Neural cell (in vitro differentiated cells): ENCODE data around the gene ARHGAP27. TPM values are rescaled to one million over a fixed set of nuclear protein-coding genes. Genes with fewer than 3 reads are reported as not detected.

Experiments used
- H2AFZ ChIP-seq: fragments of 200-600, 300-800 bp; sonication (generic), shearing (Covaris generic); 2 replicates; pipeline ENCODE4 v1.6.0; 2014; ENCODE audit warnings: low read depth, mild to moderate bottlenecking, antibody characterized with exemption, low read length, moderate library complexity
- H3F3A ChIP-seq: fragments of 200-600 bp; shearing (Covaris generic); 2 replicates; pipeline ENCODE4 v1.6.1; 2016; ENCODE audit warnings: mild to moderate bottlenecking, moderate library complexity, mixed read lengths, antibody characterized with exemption, low read length; ENCODE audit not compliant: insufficient read depth, poor library complexity, severe bottlenecking
- H3K27ac ChIP-seq: fragments of 200-600, 300-800 bp; sonication (generic), shearing (Covaris generic); 2 replicates; pipeline ENCODE4 v1.5.1; 2014; ENCODE audit warnings: mild to moderate bottlenecking, low read length, moderate library complexity
- H3K27me3 ChIP-seq: fragments of 300-800, 200-600 bp; sonication (generic), shearing (Covaris generic); 2 replicates; pipeline ENCODE4 v1.6.0; 2014; ENCODE audit warnings: mild to moderate bottlenecking, low read depth, low read length, moderate library complexity; ENCODE audit not compliant: insufficient read depth
- H3K36me3 ChIP-seq: fragments of 300-800, 200-600 bp; sonication (generic), shearing (Covaris generic); 2 replicates; pipeline ENCODE4 v1.5.1; 2014; ENCODE audit warnings: mild to moderate bottlenecking, antibody characterized with exemption, low read length, moderate library complexity; ENCODE audit not compliant: insufficient read depth
- H3K4me2 ChIP-seq: fragments of 300-800, 200-600 bp; sonication (generic), shearing (Covaris generic); 2 replicates; pipeline ENCODE4 v1.6.0; 2014; ENCODE audit warnings: mild to moderate bottlenecking, low read length
- H3K4me3 ChIP-seq: fragments of 300-800, 200-600 bp; sonication (generic), shearing (Covaris generic); 2 replicates; pipeline ENCODE4 v1.5.1; 2014; ENCODE audit warnings: mild to moderate bottlenecking, low read length, moderate library complexity
- H3K79me2 ChIP-seq: fragments of 200-600 bp; shearing (Covaris generic); replicated peaks from 2 replicates; pipeline ENCODE4 v1.6.0; 2014; ENCODE audit warnings: mild to moderate bottlenecking, low read length, moderate library complexity; ENCODE audit not compliant: insufficient read depth
- H3K9ac ChIP-seq: fragments of 300-800, 200-600 bp; sonication (generic), shearing (Covaris generic); 2 replicates; pipeline ENCODE4 v1.6.1; 2016; ENCODE audit warnings: mild to moderate bottlenecking, low read length, mixed read lengths
- H3K9me2 ChIP-seq: fragments of 200-600 bp; shearing (Covaris generic); 2 replicates; pipeline ENCODE4 v1.6.1; 2016; ENCODE audit warnings: mild to moderate bottlenecking, low read length, mixed read lengths; ENCODE audit not compliant: insufficient read depth
- H3K9me3 ChIP-seq: fragments of 200-600, 300-800 bp; sonication (generic), shearing (Covaris generic); 2 replicates; pipeline ENCODE4 v1.6.1; 2016; ENCODE audit warnings: mild to moderate bottlenecking, mixed run types, low read length, moderate library complexity, mixed read lengths
- H4K20me1 ChIP-seq: fragments of 200-600 bp; shearing (Covaris generic); 2 replicates; pipeline ENCODE4 v1.6.1; 2016; ENCODE audit warnings: mild to moderate bottlenecking, mixed run types; ENCODE audit not compliant: insufficient read depth
- CTCF ChIP-seq: fragments of 450-650 bp; IDR thresholded peaks from 2 replicates; pipeline ENCODE4 v1.5.1; 2014; ENCODE audit warnings: antibody characterized with exemption, mild to moderate bottlenecking, moderate library complexity; ENCODE audit not compliant: poor library complexity, severe bottlenecking
- EP300 ChIP-seq: fragments of 450-650 bp; conservative IDR thresholded peaks from 2 replicates; pipeline ENCODE4 v1.6.1; 2014; ENCODE audit warnings: antibody characterized with exemption, mild to moderate bottlenecking, moderate library complexity; ENCODE audit not compliant: poor library complexity, severe bottlenecking
- EZH2 ChIP-seq: fragments of 200-600, 300-800 bp; shearing (Covaris generic), sonication (generic); IDR thresholded peaks from 2 replicates; pipeline ENCODE4 v1.6.1; 2014; ENCODE audit warnings: antibody characterized with exemption, low read length, borderline replicate concordance, mild to moderate bottlenecking; ENCODE audit not compliant: insufficient read depth, poor library complexity, severe bottlenecking
- MXI1 ChIP-seq: fragments of 450-650 bp; conservative IDR thresholded peaks from 2 replicates; pipeline ENCODE4 v1.6.1; 2014; ENCODE audit warnings: antibody characterized with exemption, mild to moderate bottlenecking; ENCODE audit not compliant: poor library complexity, severe bottlenecking
- POLR2AphosphoS5 ChIP-seq: IDR thresholded peaks from 2 replicates; pipeline ENCODE4 v1.6.1; 2012
- RAD21 ChIP-seq: fragments of 450-650 bp; conservative IDR thresholded peaks from 2 replicates; pipeline ENCODE4 v1.6.1; 2014; ENCODE audit warnings: antibody characterized with exemption, mild to moderate bottlenecking, moderate library complexity
- REST ChIP-seq: IDR thresholded peaks from 2 replicates; pipeline ENCODE4 v1.6.1; 2012; ENCODE audit warnings: borderline replicate concordance
- SMC3 ChIP-seq: fragments of 450-650 bp; conservative IDR thresholded peaks from 2 replicates; pipeline ENCODE4 v1.6.1; 2014; ENCODE audit warnings: antibody characterized with exemption, mild to moderate bottlenecking, moderate library complexity; ENCODE audit not compliant: poor library complexity
- TAF1 ChIP-seq: IDR thresholded peaks from 2 replicates; pipeline ENCODE4 v1.6.1; 2012; ENCODE audit warnings: low read depth
- polyA plus RNA-seq: library from polyadenylated mRNA; depleted of rRNA; stranded (reverse); fragments of >200 nt; gene quantifications from 2 replicates; pipeline ENCODE4 v1.2.3, GENCODE V29; 2014

Gene ARHGAP27
- polyA plus RNA-seq, 1 donor from 2014 or later: 7.4 TPM

GRCh38 chr17:45380991-45381390, 51.7 kb downstream of the ARHGAP27 start:
- Histone ChIP-seq H3K9ac (no peak overlapping the region), H3K36me3 (no peaks in the 10 kb centered on the region), H3K27me3 (no peaks in the 10 kb centered on the region), H3K4me3 (no peak overlapping the region), H3K9me2 (no peaks in the 10 kb centered on the region), H3K4me2 (no peak overlapping the region), H3K79me2 (no peaks in the 10 kb centered on the region), H3K9me3 (no peaks in the 10 kb centered on the region), H3F3A (no peaks in the 10 kb centered on the region), H4K20me1 (no peaks in the 10 kb centered on the region), H3K27ac (no peak overlapping the region), H2AFZ (no peak overlapping the region)
- no peak for TF ChIP-seq TAF1

- Histone ChIP-seq H3K27me3 (no peaks in the 10 kb centered on the region), H4K20me1 (no peaks in the 10 kb centered on the region), H3K9ac (no peak overlapping the region), H3K4me3 (no peak overlapping the region), H3K36me3 (no peaks in the 10 kb centered on the region), H3K4me2 (no peak overlapping the region), H3K79me2 (no peaks in the 10 kb centered on the region), H3K9me3 (no peaks in the 10 kb centered on the region), H3K27ac (no peak overlapping the region), H3F3A (no peaks in the 10 kb centered on the region), H2AFZ (no peak overlapping the region), H3K9me2 (no peaks in the 10 kb centered on the region)
- TF ChIP-seq RAD21 (no peak), SMC3 (no peak), TAF1 (no peak), POLR2AphosphoS5 (no peak), MXI1 (no peak), EP300 (no peak), REST (no peak), EZH2 (no peak)
Measured at GRCh38 chr17:45380046-45380765, 52.5 kb downstream of the ARHGAP27 start.

GRCh38 chr17:45377401-45377800, 55.3 kb downstream of the ARHGAP27 start:
- no peaks in the 10 kb centered on the region for H3K27me3 ChIP-seq
- no peaks in the 10 kb centered on the region for H3K36me3 ChIP-seq
- H3K4me3 ChIP-seq: no peak overlapping the region
- H4K20me1 ChIP-seq: no peaks in the 10 kb centered on the region
- H2AFZ ChIP-seq: no peak overlapping the region
- H3K9me3 ChIP-seq: no peaks in the 10 kb centered on the region
- H3K27ac ChIP-seq: no peak overlapping the region
- H3K4me2 ChIP-seq: no peak overlapping the region
- TF ChIP-seq SMC3: no peak
- no peak for TF ChIP-seq EP300
- no peak for TF ChIP-seq TAF1
- TF ChIP-seq MXI1: no peak
- no peak for TF ChIP-seq REST
- TF ChIP-seq POLR2AphosphoS5: no peak
- no peak for TF ChIP-seq RAD21
- no peak for TF ChIP-seq CTCF
- TF ChIP-seq EZH2: no peak
- H3K79me2 ChIP-seq: no peaks in the 10 kb centered on the region
- H3F3A ChIP-seq: no peaks in the 10 kb centered on the region
- no peaks in the 10 kb centered on the region for H3K9me2 ChIP-seq
- no peak overlapping the region for H3K9ac ChIP-seq
